GM21619 (cell line): ENCODE measurements around the gene CFAP77.

ENCODE experiments used
- ATAC-seq: cut with Tn5 transposase; IDR thresholded peaks from one replicate; pipeline ENCODE4 v1.9.1; 2021; ENCODE audit not compliant: unreplicated experiment

The CFAP77 gene

GRCh38 chr9:132407196-132407595 is 2.8 kb upstream of the CFAP77 start:
- no peak for ATAC-seq

DNA sequence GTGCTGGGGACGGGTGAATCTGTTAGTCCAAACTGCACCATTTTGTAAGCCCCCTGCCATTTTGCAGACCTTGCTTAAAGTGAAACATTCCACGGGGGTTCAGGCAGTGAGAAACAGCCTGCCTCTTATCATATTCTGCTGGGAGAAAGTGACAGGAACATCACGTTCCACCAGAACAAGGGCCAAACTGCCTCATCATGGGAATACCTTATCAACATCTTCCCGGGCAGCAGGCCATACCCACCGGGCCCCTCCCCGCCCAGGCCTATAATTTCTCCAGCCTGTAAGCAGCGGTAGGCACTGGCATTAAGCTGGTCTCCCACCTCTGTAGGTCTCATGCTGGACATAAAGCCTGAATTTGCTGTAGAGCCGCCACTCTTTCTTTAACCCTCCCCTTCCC is 1.5 kb upstream of the CFAP77 start:
- no peak for ATAC-seq

GRCh38 chr9:132410642-132411041 is 631 bp downstream of the CFAP77 start:
- no peak for ATAC-seq

GRCh38 chr9:132411091-132411508 is 1.1 kb downstream of the CFAP77 start:
- ATAC-seq, result no peak

DNA sequence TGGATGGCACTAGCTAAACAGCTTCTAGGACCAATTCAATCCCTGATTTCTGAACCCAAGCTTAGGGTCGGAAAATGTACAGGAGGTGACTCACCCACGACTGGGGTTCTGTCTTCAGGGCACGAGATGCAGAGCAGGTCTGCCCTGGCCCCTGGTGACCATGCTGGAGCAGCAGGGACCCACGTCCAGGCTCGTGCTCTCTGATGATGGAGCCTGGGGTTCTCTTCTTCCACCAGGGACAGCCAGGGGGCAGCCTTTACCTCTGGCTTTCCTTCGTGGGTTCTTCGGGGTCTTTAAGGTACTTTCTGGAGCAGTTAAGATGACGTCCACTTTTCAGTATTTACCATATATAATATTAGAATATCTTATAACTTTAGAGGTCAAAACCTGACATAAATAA is 2.1 kb downstream of the CFAP77 start:
- ATAC-seq, result no peak

DNA sequence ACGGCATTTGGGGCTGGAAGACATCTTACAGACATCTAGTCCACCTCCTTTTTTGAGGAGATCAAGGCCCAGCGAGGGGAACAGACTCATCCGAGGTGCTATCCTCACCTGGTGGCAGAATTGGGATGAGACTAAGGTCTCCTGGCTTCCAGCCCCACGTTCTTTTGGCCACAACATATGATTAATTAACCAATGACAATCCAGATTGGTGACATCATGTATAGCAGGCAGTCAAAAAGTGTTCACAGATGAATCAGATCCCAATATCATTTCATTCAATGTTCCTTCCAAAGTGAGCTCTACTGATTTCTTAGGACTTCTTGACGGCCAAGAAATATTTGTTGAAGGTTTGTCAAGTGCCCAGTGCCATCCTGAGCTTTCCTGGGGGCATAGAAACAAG is 3.9 kb downstream of the CFAP77 start:
- no peak for ATAC-seq

DNA sequence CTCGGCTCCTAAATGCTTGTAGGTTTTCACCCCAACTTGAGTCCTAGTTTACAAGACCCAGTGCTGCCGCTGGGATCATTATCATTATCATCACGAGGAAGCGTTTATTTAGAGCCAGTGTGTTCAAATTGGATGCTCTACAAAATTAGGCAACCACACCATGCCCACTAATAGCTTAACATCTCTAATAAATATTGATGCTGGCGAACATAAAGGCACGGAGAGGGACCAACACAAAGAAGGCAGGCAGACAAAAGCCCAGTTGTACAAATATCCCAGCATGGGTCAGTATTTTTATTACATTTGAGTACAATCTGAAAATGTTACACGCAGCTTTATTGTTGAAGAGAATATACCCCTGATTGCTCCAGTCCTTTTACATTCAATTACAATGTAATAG is 4.7 kb downstream of the CFAP77 start:
- ATAC-seq, result no peak

- ATAC-seq, result no peak
Observed at GRCh38 chr9:132415181-132415580, 5.2 kb downstream of the CFAP77 start.

DNA sequence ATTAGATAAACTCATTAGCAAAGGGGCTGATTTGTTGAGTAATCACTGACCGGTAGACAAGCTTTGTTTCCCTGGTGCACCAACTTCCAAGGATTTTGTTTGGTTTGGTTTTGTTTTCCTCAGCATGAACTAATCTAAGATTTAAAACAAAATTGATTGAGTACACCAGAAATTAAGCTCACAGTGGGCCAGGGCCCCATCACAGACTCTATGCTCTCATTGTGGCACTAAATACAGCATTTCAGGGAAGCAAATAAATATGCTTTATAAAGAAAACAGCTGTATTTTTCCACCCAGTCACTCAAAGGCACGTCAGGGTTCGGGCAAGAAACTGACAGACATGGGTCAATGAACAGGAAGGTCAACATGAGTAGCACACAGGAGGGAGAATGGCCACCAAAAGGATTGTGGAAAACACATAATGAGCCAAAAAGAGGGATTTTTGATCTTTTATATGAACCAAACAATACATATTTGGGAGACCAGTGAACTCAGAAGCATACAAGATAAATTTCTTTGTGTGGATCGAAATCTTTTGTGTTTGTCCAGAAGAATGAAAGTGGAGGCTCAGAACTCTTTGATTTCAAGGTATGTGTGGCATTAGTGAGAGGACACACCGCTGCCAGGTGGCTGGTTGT is 8.8 kb downstream of the CFAP77 start:
- no peak for ATAC-seq

DNA sequence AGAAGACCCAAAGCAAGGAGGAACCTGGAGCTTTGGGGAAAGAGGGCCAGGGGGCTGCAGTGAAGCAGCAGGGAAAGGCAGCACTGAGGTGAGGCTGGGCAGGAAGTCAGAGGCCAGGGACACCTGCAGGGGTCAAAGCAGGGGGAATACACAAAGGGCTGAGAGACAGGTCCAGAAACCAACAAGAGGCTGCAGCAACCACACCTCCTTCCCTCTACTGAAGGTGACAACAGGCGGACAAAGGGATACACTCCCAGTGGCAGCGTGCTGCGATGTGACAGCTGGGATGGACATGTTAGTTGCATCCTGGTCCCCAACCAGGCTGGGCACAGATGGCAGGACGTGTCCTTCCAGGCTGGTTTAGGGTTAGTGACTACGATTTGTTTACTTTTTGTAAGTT is 12.6 kb downstream of the CFAP77 start:
- no peak for ATAC-seq

GRCh38 chr9:132423503-132423902 is 13.5 kb downstream of the CFAP77 start:
- no peak for ATAC-seq

DNA sequence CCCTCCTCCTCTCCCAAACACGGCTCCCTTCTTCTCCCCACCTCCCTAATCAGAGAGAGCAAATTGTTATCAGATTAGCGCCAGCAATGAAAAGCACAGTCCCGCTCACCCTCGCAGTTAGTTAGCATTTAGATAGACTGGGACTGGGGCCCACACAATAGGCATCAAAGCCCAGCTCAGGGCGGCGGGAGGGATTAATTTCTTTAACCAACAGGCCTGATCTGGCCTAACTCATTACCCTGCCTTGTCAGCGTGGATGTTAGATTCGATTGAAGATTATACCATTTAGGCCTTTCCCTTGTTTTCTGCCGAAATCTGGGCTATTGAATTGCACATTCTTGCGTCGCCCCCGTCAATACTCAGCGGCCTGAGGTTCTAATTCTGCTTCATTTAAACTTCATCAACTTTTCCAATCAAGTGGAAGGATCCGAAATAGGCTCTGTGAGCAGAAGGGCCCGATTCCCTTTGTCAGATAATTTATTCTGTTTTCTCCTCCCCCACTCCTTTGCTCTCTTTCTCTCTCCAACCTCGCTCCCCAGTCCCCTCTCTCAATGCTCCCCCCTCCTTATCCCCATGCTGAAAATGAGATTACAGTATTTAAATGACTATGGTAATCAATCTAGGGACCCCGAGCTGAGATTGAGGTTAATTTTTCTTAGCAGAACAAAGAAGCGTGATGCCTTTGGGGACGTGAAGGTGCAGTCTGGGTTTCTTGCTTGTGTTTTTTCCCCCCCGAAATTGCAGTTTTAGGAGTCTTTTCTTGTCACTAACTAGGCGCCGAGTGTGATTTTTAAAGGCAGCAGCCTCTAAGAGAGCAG is 15.1 kb downstream of the CFAP77 start:
- no peak for ATAC-seq

DNA sequence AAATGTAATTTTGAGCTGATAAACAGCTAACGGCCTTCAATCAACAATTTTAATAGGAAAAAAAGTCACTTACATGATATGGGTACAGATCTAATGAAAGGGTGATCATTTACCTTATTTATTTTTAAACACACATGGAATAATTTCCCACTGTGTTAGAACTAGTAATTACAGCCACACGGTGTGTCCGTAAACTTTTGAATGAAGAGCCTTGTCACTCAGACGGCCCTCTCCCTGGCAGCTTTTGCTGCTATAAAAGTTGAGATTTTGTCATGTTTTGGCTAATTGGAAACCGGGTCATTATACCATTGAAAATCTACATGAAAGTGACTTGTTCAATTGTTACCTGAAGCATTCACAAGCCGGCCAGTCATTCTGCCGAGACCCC is 15.7 kb downstream of the CFAP77 start:
- no peak for ATAC-seq

GRCh38 chr9:132426639-132427414 is 16.8 kb downstream of the CFAP77 start:
- ATAC-seq, result no peak

DNA sequence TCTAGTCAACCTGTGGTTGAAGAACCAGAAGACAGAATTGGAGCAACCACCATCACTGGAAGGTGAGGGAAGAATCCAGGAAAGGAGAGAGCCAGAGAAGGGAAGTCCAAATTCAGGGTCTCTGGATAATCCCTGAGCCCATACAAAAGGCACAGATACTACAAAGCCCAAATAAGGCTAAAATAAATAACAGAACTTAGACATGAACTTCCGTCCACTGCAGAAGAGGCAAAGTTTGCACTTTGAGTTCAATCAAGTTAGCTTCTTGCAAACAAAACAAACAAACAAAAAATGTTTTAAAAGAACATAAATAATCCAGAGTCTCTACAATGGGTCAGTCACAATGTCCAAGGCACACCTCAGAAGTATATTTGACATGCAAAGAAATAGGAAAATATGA is 21.0 kb downstream of the CFAP77 start:
- no peak for ATAC-seq

DNA sequence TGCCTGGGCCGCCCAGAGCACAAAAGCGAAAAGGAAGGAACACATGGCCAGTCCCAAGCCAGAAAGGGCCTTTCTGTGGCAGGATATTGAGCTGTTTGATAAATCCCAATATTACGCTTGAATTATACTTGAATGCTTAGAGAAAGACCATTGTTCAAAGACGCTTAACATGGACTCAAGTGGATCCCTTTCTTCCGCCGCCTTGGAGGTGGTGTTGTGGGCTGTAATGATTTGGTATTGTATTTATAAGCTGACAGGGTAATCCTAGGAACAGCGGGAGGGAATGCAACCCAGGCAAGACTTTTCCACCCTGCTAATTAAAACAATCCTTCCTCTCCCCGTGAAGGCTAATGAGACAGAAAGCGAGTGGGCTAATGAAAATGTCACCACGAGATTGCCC is 24.9 kb downstream of the CFAP77 start:
- no peak for ATAC-seq

- ATAC-seq, result no peak
Observed at GRCh38 chr9:132439153-132439552, 29.1 kb downstream of the CFAP77 start.

DNA sequence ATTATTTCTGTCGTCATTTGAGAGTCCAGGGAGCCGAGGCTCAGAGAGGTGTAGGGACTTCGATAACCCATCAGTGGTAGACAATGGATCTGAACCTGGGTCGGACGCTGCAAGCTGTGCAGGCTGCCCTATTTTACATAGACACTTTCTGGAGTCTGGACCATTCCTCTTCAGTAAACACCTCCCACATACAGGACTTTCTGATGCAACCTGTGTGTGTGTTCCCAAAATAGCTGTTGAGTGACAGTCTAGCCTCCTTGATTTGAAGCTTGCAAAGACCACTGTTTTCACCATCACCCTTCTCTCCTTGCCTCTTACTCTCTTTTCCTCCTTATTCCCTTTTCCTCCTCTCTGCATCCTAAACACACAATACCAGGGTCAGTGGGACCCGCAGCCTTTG is 30.7 kb downstream of the CFAP77 start:
- no peak for ATAC-seq

- ATAC-seq, result no peak
Observed at GRCh38 chr9:132441404-132441803, 31.4 kb downstream of the CFAP77 start.

GRCh38 chr9:132443951-132444607 is 34.1 kb downstream of the CFAP77 start:
- no peak for ATAC-seq

GRCh38 chr9:132446887-132447286 is 36.9 kb downstream of the CFAP77 start:
- ATAC-seq, result no peak
